Mesenchymal stem cell (in vitro differentiated cells and primary cell): Measurements from ENCODE around the gene CFAP58.

Experiments used
- DNase-seq: peaks from one replicate; pipeline ENCODE4 v3.0.0-alpha.2; 2013
- H2AFZ ChIP-seq: one replicate; pipeline ENCODE4 v1.6.1; 2013; ENCODE audit warnings: low read depth, mild to moderate bottlenecking, control low read depth, inconsistent platforms, low read length, moderate library complexity
- H2AK5ac ChIP-seq: 2 replicates; pipeline ENCODE4 v1.6.1; 2013; ENCODE audit warnings: low read length, moderate library complexity, mild to moderate bottlenecking, inconsistent platforms; ENCODE audit not compliant: severe bottlenecking
- H2BK120ac ChIP-seq: one replicate; pipeline ENCODE4 v1.6.1; 2013; ENCODE audit warnings: low read depth, mild to moderate bottlenecking, inconsistent platforms, low read length, moderate library complexity
- H2BK12ac ChIP-seq, 2 experiments: one replicate each; pipeline ENCODE4 v1.6.1; 2013; ENCODE audit warnings: inconsistent platforms in 2 of 2, low read length in 2 of 2, mild to moderate bottlenecking in 2 of 2, moderate library complexity in 2 of 2, control low read depth in 1 of 2
- H2BK15ac ChIP-seq: one replicate; pipeline ENCODE4 v1.6.1; 2013; ENCODE audit warnings: mild to moderate bottlenecking, low read depth, inconsistent platforms; ENCODE audit not compliant: poor library complexity, severe bottlenecking
- H2BK5ac ChIP-seq: 2 replicates; pipeline ENCODE4 v1.6.1; 2013; ENCODE audit warnings: low read depth, mild to moderate bottlenecking, low read length, control low read depth, inconsistent platforms; ENCODE audit not compliant: poor library complexity, severe bottlenecking
- H3K14ac ChIP-seq, 2 experiments: one replicate each; pipeline ENCODE4 v1.6.1; 2013; ENCODE audit warnings: inconsistent platforms in 2 of 2, low read length in 2 of 2, control low read depth in 1 of 2, mild to moderate bottlenecking in 1 of 2, moderate library complexity in 1 of 2
- H3K18ac ChIP-seq, 2 experiments: one replicate each; pipeline ENCODE4 v1.6.1; 2013; ENCODE audit warnings: inconsistent platforms in 2 of 2, low read length in 2 of 2, control low read depth in 1 of 2, low read depth in 1 of 2, mild to moderate bottlenecking in 1 of 2
- H3K23ac ChIP-seq, 2 experiments: one replicate each; pipeline ENCODE4 v1.6.1; 2013; ENCODE audit warnings: inconsistent platforms in 2 of 2, low read length in 2 of 2, mild to moderate bottlenecking in 2 of 2, moderate library complexity in 2 of 2, control low read depth in 1 of 2
- H3K27ac ChIP-seq: 2 replicates; pipeline ENCODE4 v1.5.1; 2013; ENCODE audit warnings: mild to moderate bottlenecking, moderate library complexity, low read length, control low read depth, inconsistent platforms; ENCODE audit not compliant: poor library complexity, severe bottlenecking
- H3K27me3 ChIP-seq, 2 experiments: 2 replicates each; pipeline versions ENCODE4 v1.6.1 to v1.7.0; 2013; ENCODE audit warnings: low read length in 2 of 2, mild to moderate bottlenecking in 2 of 2, moderate library complexity in 2 of 2, control low read depth in 1 of 2, inconsistent platforms in 1 of 2; ENCODE audit not compliant: control insufficient read depth in 1 of 2, insufficient read depth in 1 of 2
- H3K36me3 ChIP-seq, 2 experiments: 2 replicates each; pipeline versions ENCODE4 v1.6.1 to v1.7.0; 2013; ENCODE audit warnings: low read length in 2 of 2, control low read depth in 1 of 2, inconsistent platforms in 1 of 2, low read depth in 1 of 2, mild to moderate bottlenecking in 1 of 2; ENCODE audit not compliant: insufficient read depth in 2 of 2, control insufficient read depth in 1 of 2
- H3K4ac ChIP-seq, 2 experiments: one replicate each; pipeline ENCODE4 v1.6.1; 2013; ENCODE audit warnings: inconsistent platforms in 2 of 2, low read length in 2 of 2, mild to moderate bottlenecking in 2 of 2, moderate library complexity in 2 of 2, control low read depth in 1 of 2, low read depth in 1 of 2
- H3K4me1 ChIP-seq: 2 replicates; pipeline ENCODE4 v1.6.1; 2013; ENCODE audit warnings: low read depth, low read length, control low read depth; ENCODE audit not compliant: control insufficient read depth, insufficient read depth
- H3K4me2 ChIP-seq: 2 replicates; pipeline ENCODE4 v1.6.1; 2013; ENCODE audit warnings: low read length, mild to moderate bottlenecking, inconsistent platforms; ENCODE audit not compliant: poor library complexity, severe bottlenecking
- H3K4me3 ChIP-seq, 2 experiments: 2 replicates each; pipeline versions ENCODE4 v1.5.1 to v1.7.0; 2013; ENCODE audit warnings: low read length in 2 of 2, mild to moderate bottlenecking in 2 of 2, control low read depth in 1 of 2, low read depth in 1 of 2; ENCODE audit not compliant: insufficient read depth in 1 of 2
- H3K79me1 ChIP-seq: replicated peaks from 2 replicates; pipeline ENCODE4 v1.6.1; 2013; ENCODE audit warnings: mild to moderate bottlenecking, control low read depth, low read length, inconsistent platforms; ENCODE audit not compliant: poor library complexity, severe bottlenecking
- H3K9ac ChIP-seq: 2 replicates; pipeline ENCODE4 v1.7.0; 2013; ENCODE audit warnings: mild to moderate bottlenecking, low read length, moderate library complexity
- H3K9me3 ChIP-seq: 2 replicates; pipeline ENCODE4 v1.7.0; 2013; ENCODE audit warnings: mild to moderate bottlenecking, low read length; ENCODE audit not compliant: control insufficient read depth
- H4K8ac ChIP-seq: one replicate; pipeline ENCODE4 v1.6.1; 2013; ENCODE audit warnings: inconsistent platforms, mild to moderate bottlenecking, low read length, moderate library complexity
- H4K91ac ChIP-seq: one replicate; pipeline ENCODE4 v1.6.1; 2013; ENCODE audit warnings: mild to moderate bottlenecking, low read length, inconsistent platforms
- WGBS: methylation state at CpG from one replicate; pipeline ENCODE4 v1.1.7; 2013; ENCODE audit warnings: mixed read lengths; 5-methylcytosine and 5-hydroxymethylcytosine counted together

The CFAP58 gene

DNA sequence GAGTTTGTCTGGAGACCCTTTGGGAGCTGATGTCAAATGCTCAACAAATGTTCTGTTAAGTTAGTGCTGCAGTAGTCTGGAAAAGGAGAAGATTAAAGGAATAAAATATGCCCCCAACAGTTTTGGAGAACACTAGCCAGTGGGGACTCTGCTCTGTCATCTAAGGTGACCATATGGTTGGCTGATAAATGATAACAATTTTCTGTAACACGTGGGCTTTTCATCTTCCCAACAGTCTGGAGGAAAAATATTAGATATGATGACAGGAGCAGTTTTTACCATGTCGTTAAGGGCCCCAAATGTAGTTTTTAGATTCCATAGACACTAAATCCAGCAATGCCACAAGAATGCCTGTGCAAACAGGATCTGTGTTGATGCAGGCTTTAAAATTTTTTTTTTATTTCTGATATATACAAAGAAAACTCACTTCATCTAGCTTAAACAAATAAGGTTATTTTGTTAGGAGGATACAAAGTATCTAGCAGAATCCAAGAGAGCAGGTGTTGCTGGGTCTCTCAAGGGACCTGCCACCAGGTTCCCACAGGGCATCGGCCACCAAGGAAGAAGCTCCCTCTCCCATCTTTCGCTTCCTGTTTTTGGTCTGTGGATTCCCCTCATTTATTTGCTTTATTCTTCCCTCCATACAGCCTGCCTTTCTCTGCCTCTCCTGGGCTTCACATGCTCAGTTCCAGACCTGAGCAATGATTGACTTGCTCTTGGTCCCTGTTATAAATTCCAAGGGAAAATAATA lies 6.2 kb upstream of the CFAP58 start:
- Histone ChIP-seq H3K23ac (no peak overlapping the region), H2AK5ac (no peak overlapping the region), H3K14ac (no peak overlapping the region), H3K4me2 (no peak overlapping the region), H4K91ac (no peak overlapping the region), H2BK5ac (no peak overlapping the region), H3K27ac (no peak overlapping the region), H2BK15ac (no peak overlapping the region), H3K18ac (no peak overlapping the region), H3K4me3 (no peak overlapping the region), H3K9me3 (no peaks in the 10 kb centered on the region), H3K9ac (no peak overlapping the region), H2BK120ac (no peak overlapping the region), H3K27me3 (peaks cover 0 to 4% of the 10 kb centered on the region in 2 experiments), H2AFZ (no peak overlapping the region), H3K36me3 (no peaks in the 10 kb centered on the region), H3K4me1 (no peaks in the 10 kb centered on the region), H3K79me1 (no peaks in the 10 kb centered on the region), H2BK12ac (no peak overlapping the region), H4K8ac (no peak overlapping the region), H3K4ac (no peak overlapping the region)
- DNase-seq, result no peak
- WGBS, result 83% methylated on average over 3 of the region's 4 CpGs

DNA sequence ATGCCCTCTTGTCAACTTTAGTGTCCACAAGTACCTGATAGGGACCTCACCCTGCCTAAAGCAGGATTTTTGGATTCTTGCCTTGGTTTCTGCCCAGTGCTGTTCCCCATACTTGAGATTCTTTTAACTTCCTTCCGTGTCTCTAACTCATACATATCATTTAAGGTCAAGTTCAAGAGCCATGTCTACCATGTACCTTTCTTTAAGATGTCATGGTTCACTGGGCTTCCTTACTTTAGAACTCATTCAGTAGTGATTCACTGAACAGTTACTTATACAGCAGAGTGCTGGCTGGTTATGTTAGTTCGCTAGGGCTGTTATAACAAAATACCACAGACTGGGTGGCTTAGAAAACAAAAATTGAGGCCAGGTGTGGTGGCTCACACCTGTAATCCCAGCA lies 5.0 kb upstream of the CFAP58 start:
- H2BK5ac ChIP-seq, result no peak overlapping the region
- no peak overlapping the region for H4K8ac ChIP-seq
- no peak overlapping the region for H3K4me3 ChIP-seq
- no peak overlapping the region for H2BK12ac ChIP-seq
- H4K91ac ChIP-seq, result no peak overlapping the region
- no peak overlapping the region for H2BK120ac ChIP-seq
- WGBS, result 68% methylated on average over 2 of the region's 2 CpGs
- no peak overlapping the region for H3K23ac ChIP-seq
- H3K4me1 ChIP-seq, result peaks cover 4% of the 10 kb centered on the region
- no peak overlapping the region for H3K4me2 ChIP-seq
- peaks cover 0 to 9% of the 10 kb centered on the region in 2 experiments for H3K27me3 ChIP-seq
- H3K36me3 ChIP-seq, result no peaks in the 10 kb centered on the region
- no peak overlapping the region for H3K4ac ChIP-seq
- H2BK15ac ChIP-seq, result no peak overlapping the region
- no peak overlapping the region for H3K27ac ChIP-seq
- H3K9ac ChIP-seq, result no peak overlapping the region
- H2AK5ac ChIP-seq, result no peak overlapping the region
- H2AFZ ChIP-seq, result no peak overlapping the region
- no peak overlapping the region for H3K14ac ChIP-seq
- no peak overlapping the region for H3K18ac ChIP-seq
- DNase-seq, result no peak
- H3K79me1 ChIP-seq, result no peaks in the 10 kb centered on the region
- no peaks in the 10 kb centered on the region for H3K9me3 ChIP-seq

DNA sequence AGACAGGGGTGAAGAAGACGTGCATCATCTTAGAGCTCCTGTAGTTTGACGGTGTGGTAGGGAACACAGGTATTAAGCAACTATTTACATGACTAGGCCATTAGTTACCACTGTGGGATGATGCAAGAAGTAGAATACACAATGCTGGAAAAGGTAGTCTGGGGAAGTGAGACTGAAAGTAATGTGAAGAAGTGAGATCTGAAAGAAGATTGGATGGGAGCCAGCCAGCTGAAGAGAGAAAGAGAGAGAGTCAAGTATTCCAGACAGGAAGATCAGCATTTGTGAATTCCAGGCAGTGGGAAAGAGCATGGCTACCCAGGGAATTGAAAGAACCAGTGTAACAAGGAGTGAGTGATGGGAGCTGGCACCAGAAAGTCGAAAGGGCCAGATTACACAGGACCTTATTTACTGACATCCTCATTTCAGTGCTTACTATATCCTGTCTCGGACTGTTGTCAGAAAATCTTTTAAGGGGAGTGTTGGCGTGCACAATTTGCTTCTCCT lies 4.0 kb upstream of the CFAP58 start:
- Histone ChIP-seq H3K18ac (peak overlapping the region in 1 of 2 experiments; percentile 29), H4K8ac (no peak overlapping the region), H2AFZ (no peak overlapping the region), H2BK12ac (no peak overlapping the region), H4K91ac (no peak overlapping the region), H3K4ac (no peak overlapping the region), H3K4me2 (no peak overlapping the region), H3K23ac (no peak overlapping the region), H3K36me3 (no peaks in the 10 kb centered on the region), H3K9me3 (no peaks in the 10 kb centered on the region), H3K4me3 (peak overlapping the region in 1 of 2 experiments; percentile 67), H3K27ac (no peak overlapping the region), H3K79me1 (no peaks in the 10 kb centered on the region), H2BK15ac (no peak overlapping the region), H2BK120ac (no peak overlapping the region), H3K27me3 (peaks cover 0 to 18% of the 10 kb centered on the region in 2 experiments), H3K9ac (peak overlapping the region; percentile 73), H2BK5ac (no peak overlapping the region), H2AK5ac (no peak overlapping the region), H3K4me1 (peaks cover 6% of the 10 kb centered on the region), H3K14ac (no peak overlapping the region)
- DNase-seq, result peak; percentile 82
- 40% methylated on average over 5 of the region's 5 CpGs for WGBS

DNA sequence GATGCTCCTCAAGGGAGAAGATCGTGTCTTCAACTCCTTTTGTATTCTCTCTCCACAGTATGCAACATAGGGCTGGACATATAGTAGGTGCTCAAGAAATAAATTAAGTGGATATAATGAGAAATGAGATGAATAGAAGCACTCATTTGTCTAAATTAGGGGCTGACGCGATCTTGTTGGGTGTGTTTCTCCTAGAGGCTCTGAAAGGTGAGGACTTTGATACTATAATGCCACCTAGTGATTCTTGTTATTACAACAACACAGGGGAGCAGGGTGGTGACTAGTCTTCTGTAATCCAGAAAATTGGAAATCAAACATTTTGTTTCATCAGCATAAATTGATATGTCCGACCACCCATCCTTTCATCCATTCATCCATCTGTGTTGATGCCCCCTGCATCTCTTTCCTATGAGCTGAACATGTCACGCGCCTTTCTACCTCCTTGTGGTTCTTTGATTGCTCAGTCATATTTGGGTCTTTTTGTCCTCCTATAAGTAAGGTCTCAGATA lies 3.5 kb upstream of the CFAP58 start:
- H3K9me3 ChIP-seq, result no peaks in the 10 kb centered on the region
- 38% methylated on average over 6 of the region's 6 CpGs for WGBS

More for the DNA sequence above, 3.5 kb upstream of the CFAP58 start:
- DNase-seq, result peak; percentile 80
- Histone ChIP-seq H3K4me3 (peak overlapping the region in 1 of 2 experiments; percentile 67), H3K27me3 (peaks cover 0 to 18% of the 10 kb centered on the region in 2 experiments), H2BK5ac (no peak overlapping the region), H3K14ac (no peak overlapping the region), H3K4ac (no peak overlapping the region), H2BK12ac (no peak overlapping the region), H3K79me1 (no peaks in the 10 kb centered on the region), H3K23ac (no peak overlapping the region), H3K4me2 (no peak overlapping the region), H2BK15ac (no peak overlapping the region), H3K4me1 (peaks cover 6% of the 10 kb centered on the region), H2AFZ (no peak overlapping the region), H3K9ac (peak overlapping the region; percentile 73), H4K91ac (no peak overlapping the region), H2BK120ac (no peak overlapping the region), H3K36me3 (no peaks in the 10 kb centered on the region), H3K18ac (no peak overlapping the region), H3K27ac (no peak overlapping the region), H4K8ac (no peak overlapping the region), H2AK5ac (no peak overlapping the region)
